GM19023 (cell line): ENCODE data around the gene WDCP.
"Not testable (repeated sequence)": the region's sequence is repeated elsewhere in the genome, so short reads cannot be mapped to it uniquely, and the experiment has no call there.

Experiments
- ATAC-seq: cut with Tn5 transposase; IDR thresholded peaks from one replicate; pipeline ENCODE4 v1.9.1; 2021; ENCODE audit warnings: mild to moderate bottlenecking, moderate library complexity; ENCODE audit not compliant: unreplicated experiment

WDCP gene, protein sequence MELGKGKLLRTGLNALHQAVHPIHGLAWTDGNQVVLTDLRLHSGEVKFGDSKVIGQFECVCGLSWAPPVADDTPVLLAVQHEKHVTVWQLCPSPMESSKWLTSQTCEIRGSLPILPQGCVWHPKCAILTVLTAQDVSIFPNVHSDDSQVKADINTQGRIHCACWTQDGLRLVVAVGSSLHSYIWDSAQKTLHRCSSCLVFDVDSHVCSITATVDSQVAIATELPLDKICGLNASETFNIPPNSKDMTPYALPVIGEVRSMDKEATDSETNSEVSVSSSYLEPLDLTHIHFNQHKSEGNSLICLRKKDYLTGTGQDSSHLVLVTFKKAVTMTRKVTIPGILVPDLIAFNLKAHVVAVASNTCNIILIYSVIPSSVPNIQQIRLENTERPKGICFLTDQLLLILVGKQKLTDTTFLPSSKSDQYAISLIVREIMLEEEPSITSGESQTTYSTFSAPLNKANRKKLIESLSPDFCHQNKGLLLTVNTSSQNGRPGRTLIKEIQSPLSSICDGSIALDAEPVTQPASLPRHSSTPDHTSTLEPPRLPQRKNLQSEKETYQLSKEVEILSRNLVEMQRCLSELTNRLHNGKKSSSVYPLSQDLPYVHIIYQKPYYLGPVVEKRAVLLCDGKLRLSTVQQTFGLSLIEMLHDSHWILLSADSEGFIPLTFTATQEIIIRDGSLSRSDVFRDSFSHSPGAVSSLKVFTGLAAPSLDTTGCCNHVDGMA

DNA sequence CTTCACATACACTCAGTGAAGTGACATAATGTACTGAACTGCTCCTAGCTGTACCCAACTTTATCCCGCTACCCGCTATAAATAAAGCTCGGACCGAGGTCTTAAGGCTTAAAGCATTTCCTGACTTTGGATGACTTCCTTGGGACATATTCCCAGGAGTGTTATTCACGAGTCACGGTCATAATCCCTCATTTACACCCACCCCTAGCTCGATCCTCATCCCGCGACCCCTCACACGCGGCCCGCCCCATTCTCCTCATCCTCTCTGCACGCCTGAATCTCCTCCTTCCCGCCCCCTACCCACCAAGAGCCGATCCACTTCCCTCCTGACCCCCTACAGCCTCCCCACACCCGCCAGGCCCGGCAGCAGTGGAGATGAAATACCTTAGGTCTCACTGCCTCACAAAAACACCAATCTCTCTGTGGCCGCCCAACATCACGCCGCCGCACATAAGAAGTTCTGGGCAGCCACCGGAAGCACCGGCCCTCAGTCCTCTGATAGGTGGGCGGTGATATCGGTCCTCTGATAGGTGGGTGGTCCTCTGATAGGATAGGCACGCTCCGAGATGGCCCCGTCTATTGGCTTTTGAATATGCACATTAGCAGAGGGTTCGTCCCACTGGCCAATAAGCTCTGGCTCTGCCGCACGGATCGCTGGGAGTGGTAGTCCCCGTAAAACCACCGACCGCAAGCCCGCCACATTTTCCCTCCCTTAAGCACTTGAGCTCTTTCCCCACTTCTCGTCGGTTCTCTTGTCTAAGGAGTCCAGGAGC, at the start of gene WDCP:
WDCP (minus strand) TSS at position 462 of the 773 bp plus-strand sequence. CDS start 7,897 bp downstream, outside the sequence.
- peak; percentile 99 for ATAC-seq

DNA sequence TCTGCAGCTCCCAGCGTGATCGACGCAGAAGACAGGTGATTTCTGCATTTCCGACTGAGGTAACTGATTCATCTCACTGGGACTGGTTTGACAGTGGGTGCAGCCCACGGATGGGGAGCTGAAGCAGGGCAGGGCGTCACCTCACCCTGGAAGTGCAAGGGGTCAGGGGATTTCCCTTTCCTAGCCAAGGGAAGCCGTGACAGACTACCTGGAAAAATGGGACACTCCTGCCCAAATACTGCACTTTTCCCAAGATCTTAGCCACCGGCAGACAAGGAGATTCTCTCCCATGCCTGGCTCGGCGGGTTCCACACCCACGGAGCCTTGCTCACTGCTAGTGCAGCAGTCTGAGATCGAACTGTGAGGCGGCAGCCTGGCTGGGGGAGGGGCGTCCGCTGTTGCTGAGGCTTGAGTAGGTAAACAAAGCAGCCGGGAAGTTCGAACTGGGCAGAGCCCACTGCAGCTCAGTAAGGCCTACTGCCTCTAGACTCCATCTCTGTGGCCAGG, 48.0 kb upstream of the WDCP start:
- ATAC-seq: not testable (repeated sequence)

- not testable (repeated sequence) for ATAC-seq
These were observed 46.1 kb upstream of the WDCP start for GRCh38 chr2:24093270-24093669.

DNA sequence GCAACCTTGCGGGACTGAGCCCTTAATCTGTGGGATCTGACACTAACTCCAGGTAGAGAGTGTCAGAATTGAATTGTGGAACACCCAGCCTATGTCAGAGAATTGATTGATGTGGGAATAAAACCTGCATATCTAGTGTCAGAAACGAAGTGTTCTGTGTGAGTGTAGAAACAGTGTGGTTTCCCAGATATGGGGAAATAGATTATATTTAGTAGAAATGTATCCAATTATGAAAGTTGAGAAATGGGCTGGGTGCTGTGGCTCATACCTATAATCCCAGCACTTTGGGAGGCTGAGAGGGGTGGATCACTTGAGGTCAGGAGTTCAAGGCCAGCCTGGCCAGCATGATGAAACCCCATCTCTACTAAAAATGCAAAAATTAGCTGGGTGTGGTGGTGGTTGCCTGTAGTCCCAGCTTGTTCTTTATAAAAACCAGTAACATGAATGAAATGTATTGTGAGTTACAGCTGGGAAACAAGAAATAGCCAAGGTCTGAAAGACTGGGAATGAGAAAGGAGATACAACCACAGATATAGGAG, 41.7 kb upstream of the WDCP start:
- ATAC-seq: no peak

GRCh38 chr2:24087032-24087431, 39.8 kb upstream of the WDCP start:
- ATAC-seq: no peak

- no peak for ATAC-seq
These were observed 39.0 kb upstream of the WDCP start for GRCh38 chr2:24086241-24086640.

GRCh38 chr2:24085200-24085489, 38.0 kb upstream of the WDCP start:
- no peak for ATAC-seq

- ATAC-seq: peak; percentile 86
These were observed 37.4 kb upstream of the WDCP start, which contains the start of gene TP53I3 for GRCh38 chr2:24084386-24085199. TP53I3 (minus strand) TSS chr2:24084834; CDS start chr2:24084326, 508 bp downstream.

DNA sequence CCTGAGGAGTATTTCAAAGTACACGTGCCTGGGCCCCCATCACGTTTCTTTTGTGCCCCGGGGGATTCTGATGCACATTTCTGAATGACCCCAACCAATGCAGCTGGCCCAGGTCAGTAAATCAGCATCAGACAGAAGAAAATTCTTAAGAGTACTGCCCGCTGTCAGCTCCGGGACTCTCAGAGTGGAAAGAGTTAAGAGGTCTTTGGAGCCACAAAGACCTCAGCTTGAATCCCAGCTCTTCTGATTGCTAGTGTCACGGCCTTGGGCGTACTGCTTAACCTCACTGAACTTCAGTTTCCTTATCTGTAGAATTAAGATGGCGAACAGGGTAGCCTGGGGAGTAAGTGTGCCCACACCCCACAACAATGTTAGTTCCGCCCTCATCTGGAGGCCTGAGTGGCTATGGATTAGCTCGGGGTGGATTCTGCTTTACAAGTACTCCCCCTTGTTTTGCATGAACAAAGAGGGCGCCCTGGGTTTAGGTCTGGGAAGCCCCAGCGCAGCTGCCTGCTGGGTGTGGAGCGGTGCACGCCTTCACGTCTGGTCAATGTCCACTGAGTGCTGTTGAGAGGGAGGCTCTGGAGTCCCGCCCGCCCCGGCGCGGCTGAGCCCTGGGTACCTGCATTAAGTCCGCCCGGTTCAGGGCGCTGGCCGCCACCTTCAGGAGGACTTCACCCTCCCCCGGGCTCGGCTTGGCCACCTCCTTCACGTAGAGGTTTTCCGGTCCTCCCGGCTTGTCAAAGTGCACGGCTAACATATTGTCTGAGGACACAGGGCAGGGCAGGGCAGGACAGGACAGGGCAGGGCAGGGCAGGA, 36.6 kb upstream of the WDCP start:
- peak; percentile 72 for ATAC-seq

DNA sequence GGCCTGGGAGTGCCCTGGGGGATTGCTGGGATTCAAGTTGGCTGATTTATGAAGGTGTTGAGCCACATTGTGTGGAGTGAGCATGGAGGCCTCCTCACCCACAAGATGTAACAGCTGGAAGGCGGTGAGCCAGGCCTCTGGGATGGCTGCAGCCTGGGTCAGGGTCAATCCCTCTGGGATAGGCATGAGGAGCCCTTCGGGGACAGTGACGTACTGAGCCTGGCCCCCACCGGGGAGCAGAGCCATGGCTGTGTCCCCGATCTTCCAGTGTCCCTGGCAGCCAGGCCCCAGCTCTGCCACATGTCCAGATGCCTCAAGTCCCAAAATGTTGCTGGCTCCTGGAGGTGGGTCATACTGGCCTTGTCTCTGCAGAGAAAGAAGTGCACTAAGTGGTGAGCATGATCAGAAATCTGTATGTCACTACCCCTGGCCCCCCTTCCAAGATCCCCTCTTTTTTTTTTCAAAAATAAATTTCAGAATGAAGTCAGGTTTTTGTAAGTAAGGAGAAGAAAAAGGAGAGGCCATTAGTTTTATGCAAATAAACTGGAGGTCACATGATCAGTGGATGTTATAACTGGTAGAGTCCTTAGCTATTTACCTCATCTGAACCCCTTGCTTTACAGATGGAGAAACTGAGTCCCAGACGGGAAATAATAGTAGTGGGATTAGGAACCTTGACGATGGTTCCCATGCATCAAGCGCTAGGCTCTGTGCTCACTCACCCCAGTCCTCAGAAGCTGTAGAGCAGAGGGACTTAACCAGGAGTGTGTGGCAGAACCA, 35.8 kb upstream of the WDCP start:
- ATAC-seq: no peak

GRCh38 chr2:24080701-24081100, 33.5 kb upstream of the WDCP start:
- no peak for ATAC-seq

DNA sequence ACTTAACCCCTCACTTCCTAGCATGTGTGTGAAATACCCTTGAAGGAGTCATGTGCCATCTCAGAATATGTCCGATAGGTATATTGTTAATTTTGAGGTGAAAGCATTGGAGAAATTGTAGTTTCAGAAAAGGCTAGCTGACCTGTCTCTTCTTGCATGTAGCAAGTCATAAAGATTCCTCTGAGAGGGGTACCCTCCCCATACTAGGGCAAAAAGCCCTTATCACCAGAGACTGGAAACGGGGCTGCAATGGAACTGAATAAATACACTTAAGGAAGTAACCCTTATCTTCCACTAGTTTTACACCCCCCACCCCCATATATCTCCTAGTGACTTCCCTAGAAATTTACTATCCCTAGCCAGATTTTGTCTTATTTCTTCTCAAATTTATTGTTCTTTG, 30.7 kb upstream of the WDCP start:
- ATAC-seq: no peak

DNA sequence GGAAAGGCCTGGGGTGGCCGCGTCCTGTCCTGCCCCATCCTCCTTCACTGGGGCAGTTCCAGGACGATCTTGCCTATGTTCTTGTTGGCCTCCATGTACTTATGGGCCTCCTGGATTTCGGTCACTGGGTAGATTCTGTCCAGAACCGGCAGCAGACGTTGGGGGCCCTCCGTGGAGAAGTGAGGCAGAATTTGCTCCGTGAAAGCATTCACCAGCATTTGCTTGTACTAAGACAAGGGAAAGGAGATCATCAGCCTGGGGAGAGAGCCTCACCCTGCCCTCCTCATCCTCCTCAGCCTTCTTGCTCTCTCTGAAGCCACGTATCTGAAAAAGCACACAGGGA, 30.3 kb upstream of the WDCP start:
- no peak for ATAC-seq

DNA sequence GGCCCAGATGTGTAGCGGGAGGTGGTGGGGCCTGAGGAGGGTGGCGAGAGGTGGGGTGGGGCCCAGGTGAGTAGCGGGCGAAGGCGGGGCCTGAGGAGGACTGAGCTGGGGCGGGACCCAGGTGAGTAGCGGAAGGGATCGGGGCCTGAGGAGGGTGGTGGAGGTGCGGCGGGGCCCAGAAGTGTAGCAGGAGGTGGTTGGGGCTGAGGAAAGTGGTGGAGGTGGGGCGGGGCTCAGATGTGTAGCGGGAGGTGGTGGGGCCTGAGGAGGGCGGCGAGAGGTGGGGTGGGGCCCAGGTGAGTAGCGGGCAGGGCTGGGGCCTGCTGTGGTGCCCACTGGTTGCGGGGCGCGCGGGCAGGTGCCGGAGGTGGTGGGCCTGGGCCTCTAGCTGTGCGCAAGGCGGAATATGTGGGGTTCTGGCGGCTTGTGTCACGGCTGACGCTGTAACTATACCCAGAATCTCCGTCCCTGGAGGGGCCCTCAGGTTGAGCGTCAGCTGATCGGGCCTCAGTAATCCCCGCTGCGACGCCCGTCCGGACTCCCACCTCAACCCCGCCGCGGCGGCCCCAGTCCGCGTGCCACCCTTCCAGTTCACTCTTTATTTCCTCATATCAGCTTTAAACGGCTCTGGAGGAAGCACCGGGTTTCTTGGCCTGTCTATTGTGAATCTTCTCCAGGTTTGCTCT, 29.8 kb upstream of the WDCP start:
- peak; percentile 3 for ATAC-seq

- peak; percentile 94 for ATAC-seq
These were observed 29.0 kb upstream of the WDCP start, which contains the start of gene SF3B6 for GRCh38 chr2:24075915-24076848. SF3B6 (minus strand) TSS chr2:24076326; CDS start chr2:24076229, 97 bp downstream.

DNA sequence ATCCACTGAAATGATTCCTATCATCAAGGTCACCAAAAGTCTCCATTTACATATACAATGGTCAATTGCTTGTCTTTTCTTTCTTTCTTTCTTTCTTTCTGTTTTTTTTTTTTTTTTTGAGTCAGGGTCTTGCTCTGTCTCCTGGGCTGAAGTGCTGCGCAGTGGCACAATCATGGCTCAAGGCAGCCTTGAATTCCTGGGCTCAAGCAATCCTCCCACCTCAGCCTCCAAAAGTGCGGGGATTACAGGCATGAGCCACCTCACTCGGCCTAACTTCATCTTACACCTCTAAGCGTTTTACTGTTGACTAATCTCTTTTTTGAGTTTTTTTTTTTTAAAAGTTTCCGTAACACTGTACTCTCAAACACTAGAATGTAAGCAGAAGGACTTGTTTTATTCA, 28.1 kb upstream of the WDCP start:
- ATAC-seq: no peak

DNA sequence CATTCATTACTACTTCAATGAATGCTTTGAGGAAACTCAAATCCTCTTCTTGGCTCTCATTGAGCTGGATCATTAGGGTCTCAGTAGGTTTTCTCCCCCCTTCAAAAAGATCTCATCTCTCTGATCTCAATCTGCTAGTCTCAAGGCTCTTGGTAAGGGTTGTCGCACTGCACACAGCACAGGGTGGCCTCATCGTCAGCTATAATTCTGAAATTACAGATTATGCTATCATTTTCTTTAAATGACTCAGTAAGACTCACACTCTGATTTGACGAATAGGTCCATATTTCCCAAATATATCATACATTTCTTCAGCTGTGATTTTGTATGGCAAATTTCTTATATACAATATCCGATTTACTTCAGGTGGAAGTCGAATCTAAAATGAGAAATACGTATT, 26.6 kb upstream of the WDCP start:
- ATAC-seq: no peak
